Hair follicle dermal papilla cell (primary cell): ENCODE measurements around the gene GOT2. TPM values are rescaled to one million over a fixed set of nuclear protein-coding genes. Genes with fewer than 3 reads are reported as not detected.

Source experiments
- small RNA-seq: library from RNA; depleted of rRNA; stranded (forward); fragments of <200 nt; gene quantifications from one replicate; pipeline ENCODE3, GENCODE V24; 2012
- total RNA-seq: library from RNA; depleted of rRNA; stranded (reverse); fragments of >200 nt; gene quantifications from 2 replicates; pipeline ENCODE4 v1.2.3, GENCODE V29; 2012

The GOT2 gene
- 22.6 and 25.5 TPM in 2 replicates for total RNA-seq

DNA sequence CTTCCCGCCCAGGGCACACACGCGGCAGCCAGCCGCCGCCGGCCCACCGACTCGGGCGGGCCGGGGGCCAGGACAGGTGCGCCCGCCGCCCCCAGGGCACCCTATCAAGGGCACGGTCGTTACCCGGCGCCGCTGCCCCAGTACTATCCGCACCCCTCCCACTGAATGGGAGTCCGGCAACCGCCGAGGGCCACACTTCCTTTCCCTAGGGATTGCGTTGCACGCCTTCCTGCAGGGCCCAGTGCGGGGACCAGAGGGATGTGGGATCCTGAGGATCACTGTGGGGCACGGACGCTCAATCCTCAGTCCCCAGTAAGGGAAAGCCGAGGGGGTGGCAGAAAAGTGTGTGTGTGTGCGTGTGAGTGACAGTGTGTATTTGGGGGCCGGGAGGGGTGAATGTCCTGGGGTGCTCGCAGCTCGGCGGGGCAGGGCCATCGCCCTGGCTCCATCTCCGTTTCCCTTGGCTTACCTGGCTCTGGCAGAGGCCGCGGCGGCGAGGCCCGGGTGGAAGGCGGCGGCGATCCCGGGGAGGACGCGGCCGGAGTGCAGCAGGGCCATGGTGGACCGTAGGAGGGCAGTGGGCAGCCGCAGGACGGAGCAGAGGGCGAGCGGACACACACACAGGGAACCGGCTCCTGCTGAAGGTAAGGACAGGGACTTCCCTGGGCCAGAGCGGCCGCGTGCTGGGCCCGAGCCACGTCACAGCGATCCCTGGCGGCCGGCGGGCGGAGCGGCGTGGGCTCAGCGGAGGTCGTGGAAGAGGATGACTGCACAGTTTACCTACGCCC lies at the start of gene GOT2:
Gene GOT2, minus strand, starts transcription at position 646 of the 788 bp plus-strand sequence. Its CDS starts 88 bp downstream, at position 558.

DNA sequence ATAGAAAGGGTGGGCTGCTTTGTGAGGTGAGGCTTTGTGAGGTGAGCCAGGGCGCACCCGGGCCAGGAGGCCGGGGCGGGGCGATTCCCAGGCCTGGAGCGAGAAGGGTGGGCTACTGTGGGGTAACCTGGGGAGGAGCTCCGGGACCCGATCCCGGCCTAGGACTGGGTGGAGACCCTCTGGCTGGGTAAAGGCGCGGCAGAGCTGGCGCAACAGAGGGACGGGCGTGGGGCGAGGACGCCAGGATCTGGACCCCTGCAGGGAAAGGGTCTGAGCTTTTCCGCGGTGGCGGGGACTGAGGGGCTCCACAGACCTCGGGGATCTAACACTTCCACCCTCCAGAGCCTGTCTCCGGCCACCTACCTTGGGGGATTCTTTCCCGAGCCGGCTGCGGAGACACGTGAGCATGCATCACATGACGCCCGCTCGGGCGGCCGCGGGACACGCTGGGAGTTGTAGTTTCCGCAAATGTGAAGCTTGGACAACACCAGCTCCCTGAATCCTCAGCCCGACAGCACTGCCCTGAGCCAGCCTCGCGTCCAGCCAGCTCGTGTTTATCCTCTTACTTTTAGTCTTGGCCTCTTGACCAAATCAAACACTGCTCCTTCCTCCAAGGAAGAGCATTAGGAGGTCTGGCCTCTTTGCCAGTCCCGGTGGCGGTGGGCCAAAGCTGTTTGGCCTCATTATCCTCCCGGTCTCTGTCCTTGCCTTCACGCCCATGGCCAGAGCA lies 49.6 kb downstream of the GOT2 start, which contains the start of gene SLC38A7:
Gene SLC38A7, minus strand, starts transcription at position 417 of the 730 bp plus-strand sequence. CDS start 4,644 bp downstream, outside the sequence.

Small RNA genes lying within 50 kb of the gene (small RNA-seq; reads per million reads assigned to genes)
- not detected for gene RN7SL143P
- not detected for gene RNU6-1155P

Other genes with a start within 250 kb of the GOT2 start
- gene NDRG4, start 234.2 kb downstream of the GOT2 start, total RNA-seq, result 7.7 and 15.3 TPM in 2 replicates
- 10.2 TPM in 2 replicates for gene SETD6, start 218.8 kb downstream of the GOT2 start, total RNA-seq
- gene CNOT1, start 104.5 kb downstream of the GOT2 start, total RNA-seq, result 95.9 and 126 TPM in 2 replicates
- gene SLC38A7, start 49.5 kb downstream of the GOT2 start, total RNA-seq, result 44.5 and 59.4 TPM in 2 replicates